Stimulated activated CD8-positive, alpha-beta memory T cell treated with anti-CD3 and anti-CD28 coated beads, Interleukin-4, amount 100 ng/mL, for 1 hour (primary cell): Measurements from ENCODE around the gene INSYN1.
"Not testable (repeated sequence)": the region's sequence is repeated elsewhere in the genome, so short reads cannot be mapped to it uniquely, and the experiment has no call there.

ENCODE experiments used
- DNase-seq, 2 donors: peaks; one replicate each; pipeline ENCODE4 v3.0.0-alpha.2; 2020; ENCODE audit warnings: low read depth in 2 of 2, low spot score in 1 of 2

INSYN1 gene

DNA sequence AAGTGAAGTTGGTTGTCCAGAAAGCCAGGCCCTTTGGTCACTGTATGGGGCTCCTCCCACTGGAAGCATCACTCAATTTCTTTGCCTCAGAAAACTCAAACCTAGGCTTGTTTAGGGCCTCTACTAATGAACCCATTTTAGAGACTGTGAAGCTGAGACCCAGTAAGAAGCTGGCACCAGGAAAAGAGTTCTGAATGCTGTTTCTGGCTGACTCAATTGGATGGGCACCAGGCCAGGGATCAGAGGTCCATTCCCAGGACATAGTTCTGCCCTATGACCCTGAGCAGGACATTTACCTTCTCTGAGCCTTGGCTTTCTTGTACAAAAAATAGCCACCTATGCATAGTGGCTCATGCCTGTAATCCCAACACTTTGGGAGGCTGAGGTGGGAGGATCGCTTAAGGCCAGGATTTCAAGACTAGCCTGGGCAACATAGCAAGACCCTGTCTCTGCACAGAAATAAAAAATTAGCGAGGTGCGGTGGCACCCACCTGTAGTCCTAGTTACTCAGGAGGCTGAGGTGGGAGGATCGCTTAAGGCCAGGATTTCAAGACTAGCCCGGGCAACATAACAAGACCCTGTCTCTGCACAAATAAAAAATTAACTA is 38.4 kb downstream of the INSYN1 start:
- no peak for DNase-seq

DNA sequence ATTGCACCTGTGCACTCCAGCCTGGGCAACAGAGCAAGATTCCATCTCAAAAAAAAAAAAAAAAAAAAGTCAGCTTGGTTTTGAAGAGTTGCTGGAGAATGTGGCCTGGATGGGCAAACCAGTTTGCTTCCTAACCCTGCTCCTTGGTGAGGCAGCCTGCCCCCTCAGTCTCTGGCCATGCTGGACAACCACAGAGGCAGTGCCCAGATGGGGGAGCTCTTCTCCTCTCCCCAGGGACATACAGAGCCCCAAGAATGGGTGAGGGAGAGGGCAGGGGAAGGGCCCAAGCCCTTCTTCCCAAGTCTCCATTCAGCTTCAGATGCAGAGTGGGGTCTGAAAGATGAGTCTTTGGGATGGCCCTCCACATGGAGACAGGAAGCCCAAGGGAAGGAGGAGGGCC is 41.0 kb downstream of the INSYN1 start:
- DNase-seq = no peak

DNA sequence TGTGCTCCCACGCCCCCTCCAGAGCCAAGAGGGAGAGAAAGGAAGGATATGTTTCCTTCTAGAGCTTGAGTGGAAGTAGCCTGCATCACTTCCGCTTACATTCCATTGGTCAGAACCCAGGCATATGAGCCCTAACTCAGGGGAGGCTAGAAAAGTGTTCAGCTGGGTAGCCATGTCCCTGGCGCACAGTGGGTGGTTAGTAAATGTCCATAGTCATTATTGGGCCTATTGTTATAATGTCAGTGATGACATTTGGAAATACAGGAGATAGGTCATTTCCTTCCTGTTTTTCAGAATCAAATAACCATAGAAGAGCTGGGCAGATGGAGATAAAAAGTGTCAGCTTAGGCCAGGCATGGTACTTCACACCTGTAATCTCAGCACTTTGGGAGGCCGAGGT is 41.6 kb downstream of the INSYN1 start:
- no peak for DNase-seq

DNA sequence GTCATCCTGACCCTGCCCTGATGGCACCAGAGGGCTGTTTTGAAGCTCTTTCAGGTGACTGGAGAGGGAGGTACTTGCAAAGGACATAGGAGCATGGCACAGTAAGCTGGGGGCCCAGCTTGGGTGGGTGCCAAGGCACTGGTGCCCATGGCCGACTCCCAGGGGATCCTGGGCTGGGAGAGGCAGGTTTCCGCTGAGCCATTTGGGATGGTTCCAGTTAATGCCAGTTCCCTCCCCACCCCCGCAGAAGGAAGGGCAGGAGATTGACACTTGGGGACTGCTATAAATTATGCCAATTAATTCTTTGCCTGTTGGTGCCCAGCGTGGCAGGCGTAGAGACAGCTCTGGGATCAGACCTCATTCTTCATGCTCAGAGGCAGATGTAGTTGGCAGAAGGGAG is 42.8 kb downstream of the INSYN1 start:
- DNase-seq = no peak

DNA sequence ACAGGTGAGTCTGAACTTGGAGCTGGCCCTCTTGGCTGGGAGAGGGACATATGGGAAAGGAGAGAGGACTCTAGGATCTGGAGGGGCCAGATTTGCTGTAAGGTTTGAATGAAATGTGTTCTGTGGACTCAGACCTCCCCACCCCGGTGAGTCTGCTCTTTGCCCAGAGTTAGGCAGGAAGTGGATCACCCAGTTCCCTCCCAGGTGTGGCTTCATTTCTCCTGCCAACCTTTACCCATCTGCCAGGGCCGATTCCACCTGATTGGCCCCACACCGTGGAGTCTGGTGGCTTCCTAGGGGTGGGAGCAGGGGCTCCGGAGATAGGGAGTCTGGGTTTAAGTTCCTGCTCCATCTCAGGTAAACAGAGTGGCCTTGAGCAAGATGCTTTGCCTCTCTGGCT is 43.5 kb downstream of the INSYN1 start:
- DNase-seq = no peak

DNA sequence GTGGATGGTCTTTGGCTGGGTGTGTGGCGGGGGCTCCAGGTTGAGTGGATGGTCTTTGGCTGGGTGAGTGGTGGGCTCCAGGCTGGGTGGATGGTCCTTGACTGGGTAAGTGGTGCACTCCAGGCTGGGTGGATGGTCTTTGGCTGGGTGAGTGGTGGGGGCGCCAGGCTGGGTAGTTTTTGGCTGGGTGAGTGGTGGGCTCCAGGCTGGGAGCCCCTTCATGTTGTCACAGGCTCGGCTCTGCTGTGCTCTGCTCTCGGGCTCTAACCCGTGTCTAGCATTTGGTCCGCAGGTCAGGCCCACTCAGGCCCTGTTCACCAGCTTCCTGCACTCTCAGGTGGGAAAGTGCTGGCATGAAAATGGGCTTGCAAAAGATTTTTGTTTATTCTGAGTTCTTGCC is 43.9 kb downstream of the INSYN1 start:
- no peak for DNase-seq

DNA sequence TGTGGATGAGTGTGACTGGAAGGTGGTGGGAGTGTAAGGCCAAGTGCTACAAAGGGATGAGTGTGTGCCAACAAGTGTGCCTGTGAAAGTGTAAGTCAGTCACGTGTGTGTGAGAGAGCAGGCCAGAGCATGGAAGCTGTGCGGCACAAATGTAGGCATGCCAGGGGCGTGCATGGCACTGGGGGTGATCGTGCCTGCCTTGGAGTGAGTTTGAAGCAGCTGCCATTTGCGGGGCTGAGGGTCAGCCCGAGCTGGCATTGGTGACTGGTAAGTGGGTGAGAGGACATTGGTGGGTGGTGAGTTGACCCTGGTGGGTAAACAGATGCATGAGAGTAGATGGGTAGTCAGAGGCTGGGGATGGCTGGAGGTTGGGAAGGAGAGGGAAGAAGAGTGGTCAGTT is 44.5 kb downstream of the INSYN1 start:
- no peak for DNase-seq

DNA sequence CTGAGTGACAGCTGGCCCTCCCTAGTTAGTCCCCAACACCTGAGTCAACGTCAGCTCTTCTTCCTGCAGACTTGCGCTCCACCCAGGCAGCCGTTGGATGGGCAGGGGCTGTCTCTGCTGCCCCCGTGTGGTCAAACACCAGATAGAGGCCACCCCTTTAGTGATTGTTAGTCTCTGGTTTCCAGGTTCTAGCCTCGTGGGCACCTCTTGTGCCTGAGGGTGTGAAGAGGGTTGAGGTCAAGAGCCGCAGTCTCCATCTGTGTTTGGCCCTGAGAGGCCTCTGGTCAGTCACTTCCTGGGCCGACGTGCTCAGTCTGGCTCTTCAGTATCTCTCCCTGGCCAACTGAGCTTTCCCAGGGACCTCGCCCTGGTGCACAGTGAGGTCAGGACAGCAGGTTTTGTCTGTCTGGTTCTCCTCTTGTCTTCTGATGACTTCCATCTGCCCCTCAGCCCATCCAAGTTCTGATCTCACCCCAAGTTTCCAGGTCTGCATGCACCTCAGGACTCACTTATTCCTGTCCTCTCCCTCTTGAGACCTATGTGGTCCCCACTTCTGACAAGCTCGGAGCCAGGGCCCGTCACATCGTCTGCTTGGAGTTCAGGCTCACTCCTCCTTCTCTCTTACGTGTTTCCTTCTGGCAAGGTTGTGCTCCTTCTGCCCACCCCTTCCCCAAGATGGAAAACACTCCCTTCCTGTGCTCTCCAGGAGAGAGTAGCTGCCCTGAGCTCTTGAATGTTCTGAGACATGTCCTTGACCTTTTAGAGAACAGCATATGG is 48.1 kb downstream of the INSYN1 start:
- DNase-seq = peak in 1 of 2 donors; percentile 37

DNA sequence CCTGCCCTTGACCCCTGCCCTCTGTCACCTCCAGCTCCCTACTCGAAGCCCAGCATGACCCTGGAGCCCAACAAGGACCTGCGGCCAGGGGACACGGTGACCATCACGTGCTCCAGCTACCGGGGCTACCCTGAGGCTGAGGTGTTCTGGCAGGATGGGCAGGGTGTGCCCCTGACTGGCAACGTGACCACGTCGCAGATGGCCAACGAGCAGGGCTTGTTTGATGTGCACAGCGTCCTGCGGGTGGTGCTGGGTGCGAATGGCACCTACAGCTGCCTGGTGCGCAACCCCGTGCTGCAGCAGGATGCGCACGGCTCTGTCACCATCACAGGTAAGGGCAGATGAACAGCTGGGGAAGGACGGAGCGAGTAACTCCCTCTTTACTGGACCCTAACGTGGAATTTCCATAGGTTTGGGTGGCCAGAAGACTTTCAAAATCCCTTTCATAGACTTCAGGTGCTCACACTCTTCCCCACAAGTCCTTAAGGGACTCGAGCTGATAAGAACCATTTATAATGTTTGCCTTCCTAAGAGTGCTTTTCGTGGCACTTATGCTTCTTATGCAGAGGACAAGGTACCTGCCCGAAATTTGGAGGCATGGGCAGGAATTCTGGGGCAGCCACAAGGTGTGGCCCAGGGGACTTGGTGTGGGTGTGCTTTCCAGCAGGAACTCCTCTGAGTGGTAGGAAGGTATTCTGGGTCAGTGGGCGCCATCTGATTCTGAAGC is 48.8 kb downstream of the INSYN1 start:
- not testable (repeated sequence) for DNase-seq

DNA sequence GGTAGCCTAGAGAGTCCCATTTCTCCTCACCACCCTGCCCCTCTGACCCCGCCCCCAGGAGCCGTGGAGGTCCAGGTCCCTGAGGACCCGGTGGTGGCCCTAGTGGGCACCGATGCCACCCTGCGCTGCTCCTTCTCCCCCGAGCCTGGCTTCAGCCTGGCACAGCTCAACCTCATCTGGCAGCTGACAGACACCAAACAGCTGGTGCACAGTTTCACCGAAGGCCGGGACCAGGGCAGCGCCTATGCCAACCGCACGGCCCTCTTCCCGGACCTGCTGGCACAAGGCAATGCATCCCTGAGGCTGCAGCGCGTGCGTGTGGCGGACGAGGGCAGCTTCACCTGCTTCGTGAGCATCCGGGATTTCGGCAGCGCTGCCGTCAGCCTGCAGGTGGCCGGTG is 49.5 kb downstream of the INSYN1 start:
- DNase-seq = not testable (repeated sequence)

DNA sequence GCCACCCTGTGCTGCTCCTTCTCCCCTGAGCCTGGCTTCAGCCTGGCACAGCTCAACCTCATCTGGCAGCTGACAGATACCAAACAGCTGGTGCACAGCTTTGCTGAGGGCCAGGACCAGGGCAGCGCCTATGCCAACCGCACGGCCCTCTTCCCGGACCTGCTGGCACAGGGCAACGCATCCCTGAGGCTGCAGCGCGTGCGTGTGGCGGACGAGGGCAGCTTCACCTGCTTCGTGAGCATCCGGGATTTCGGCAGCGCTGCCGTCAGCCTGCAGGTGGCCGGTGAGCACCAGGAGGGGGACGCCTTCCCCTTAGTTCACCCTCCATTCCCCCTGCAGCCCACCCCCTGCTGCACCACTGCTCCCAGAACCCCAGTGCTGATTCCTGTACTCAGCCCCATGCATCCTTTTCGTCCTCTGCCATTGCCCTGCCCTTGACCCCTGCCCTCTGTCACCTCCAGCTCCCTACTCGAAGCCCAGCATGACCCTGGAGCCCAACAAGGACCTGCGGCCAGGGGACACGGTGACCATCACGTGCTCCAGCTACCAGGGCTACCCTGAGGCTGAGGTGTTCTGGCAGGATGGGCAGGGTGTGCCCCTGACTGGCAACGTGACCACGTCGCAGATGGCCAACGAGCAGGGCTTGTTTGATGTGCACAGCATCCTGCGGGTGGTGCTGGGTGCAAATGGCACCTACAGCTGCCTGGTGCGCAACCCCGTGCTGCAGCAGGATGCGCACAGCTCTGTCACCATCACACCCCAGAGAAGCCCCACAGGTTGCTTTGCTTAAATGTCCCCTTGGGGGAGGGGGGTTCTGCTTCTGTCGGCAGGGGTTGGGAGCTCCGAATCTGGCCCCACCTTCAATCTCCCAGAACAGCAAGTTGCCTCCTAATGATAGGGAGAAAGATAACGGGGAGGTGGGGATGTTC is 50.6 kb downstream of the INSYN1 start:
- not testable (repeated sequence) for DNase-seq

DNA sequence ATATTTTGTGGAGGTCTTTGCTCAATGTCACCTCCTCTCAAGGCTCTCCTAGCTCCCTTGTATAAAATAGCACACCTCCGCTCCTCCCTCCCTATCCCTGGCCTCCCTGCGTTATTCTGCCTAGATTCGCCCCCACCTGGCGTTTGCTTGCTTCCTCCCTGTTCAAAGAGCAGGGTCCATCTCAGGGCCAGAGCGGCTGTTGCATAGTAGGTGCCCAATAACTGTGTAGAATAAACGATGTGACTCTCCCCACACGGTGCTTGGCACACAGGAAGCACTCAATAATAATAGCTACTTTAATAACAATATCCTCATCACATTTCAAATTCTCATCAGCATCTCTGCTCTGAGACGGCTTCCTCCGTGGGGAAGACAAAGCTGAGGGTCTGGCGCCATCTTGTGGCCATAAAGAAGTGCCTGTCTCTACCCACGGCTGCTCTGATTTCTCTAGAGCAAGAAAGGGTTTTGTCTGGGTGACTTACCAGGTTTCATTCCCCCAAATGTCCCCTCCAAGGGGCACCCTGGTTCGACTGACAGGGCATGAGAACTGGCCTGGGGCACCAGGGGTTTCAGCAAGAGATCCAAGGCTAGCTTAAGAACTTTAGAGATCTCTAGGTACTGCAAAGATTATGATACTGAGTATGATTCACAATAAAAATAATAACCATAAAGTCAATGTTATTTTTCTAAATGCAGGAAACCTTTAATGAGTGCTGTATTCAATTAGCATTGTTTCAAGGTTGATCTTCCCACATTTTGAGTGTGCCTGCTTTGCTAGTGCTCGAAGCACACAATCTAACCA is 52.9 kb downstream of the INSYN1 start:
- peak; percentile 42 to 60 for DNase-seq

DNA sequence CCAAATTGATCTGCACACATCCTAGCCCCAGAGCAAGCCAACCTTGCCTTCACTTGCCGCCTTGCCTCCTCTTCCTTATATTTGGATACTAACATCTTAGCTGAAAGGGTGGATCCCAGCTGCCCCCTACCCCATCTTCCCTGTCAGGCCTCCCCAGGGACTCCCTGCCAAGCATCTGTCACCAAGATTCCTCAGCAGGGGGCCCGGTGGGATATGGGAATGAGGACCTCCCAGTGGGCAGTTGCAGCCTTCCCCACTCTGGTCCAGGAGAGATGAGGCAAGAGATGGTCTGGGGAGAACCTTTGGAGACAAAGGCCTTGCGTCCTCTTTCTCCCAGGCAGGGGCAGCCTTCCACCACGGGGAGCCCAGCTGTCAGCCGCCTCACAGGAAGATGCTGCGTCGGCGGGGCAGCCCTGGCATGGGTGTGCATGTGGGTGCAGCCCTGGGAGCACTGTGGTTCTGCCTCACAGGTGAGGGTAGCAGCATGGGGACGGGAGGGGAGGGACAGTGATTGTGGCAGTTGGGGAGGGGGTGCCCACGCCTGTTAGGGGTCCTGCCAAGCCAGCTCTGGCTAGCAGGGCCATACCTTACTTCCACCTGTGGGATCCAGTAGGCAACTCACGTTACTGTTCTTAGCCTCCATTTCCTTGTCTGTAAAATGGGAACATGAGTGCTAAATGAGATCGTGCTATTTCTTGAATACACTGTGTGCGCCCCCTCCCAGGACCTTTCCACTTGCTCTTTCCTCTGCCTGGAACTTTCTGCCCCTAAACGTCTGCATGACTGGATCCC is 53.7 kb downstream of the INSYN1 start:
- no peak for DNase-seq

DNA sequence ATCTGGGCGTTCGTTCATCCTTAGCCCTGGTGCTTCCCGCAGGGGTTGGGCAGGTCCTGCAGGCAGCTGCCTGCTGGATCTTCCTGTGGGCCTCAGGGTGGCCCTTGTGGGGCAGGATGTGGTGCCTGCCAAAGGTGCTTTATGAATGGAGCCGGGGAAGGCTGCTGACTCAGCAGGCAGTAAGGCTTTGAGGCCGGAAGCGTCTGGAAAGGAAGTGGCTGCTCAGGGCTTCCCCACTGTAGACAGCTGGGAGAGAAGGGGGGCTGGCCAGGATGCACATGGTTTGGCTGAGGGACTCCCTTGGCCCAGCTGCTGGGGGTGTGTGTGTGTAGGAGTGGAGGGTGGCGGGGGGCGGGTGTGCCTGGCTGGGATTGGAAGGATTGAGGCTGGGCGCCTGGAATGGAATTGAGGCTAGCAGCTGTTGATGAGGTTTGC is 56.1 kb downstream of the INSYN1 start:
- DNase-seq = peak; percentile 27 to 43

DNA sequence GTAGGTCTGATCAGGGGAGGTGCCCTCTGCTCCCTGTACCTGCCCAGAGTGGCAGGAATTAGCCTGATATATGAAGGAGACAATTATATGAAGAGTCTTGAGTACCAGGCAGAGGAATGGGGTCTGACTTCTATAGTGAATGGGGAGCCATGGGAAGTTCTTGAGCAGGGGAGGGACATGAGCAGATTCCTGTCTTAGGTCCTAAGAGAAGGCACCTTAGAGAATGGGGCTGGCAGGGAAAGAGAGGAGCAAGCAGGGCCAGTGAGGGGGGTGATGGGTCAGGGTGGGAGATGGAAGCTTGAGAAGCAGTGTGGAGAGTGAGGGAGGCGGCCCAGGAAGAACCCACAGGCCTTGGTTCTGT is 56.5 kb downstream of the INSYN1 start:
- no peak for DNase-seq

DNA sequence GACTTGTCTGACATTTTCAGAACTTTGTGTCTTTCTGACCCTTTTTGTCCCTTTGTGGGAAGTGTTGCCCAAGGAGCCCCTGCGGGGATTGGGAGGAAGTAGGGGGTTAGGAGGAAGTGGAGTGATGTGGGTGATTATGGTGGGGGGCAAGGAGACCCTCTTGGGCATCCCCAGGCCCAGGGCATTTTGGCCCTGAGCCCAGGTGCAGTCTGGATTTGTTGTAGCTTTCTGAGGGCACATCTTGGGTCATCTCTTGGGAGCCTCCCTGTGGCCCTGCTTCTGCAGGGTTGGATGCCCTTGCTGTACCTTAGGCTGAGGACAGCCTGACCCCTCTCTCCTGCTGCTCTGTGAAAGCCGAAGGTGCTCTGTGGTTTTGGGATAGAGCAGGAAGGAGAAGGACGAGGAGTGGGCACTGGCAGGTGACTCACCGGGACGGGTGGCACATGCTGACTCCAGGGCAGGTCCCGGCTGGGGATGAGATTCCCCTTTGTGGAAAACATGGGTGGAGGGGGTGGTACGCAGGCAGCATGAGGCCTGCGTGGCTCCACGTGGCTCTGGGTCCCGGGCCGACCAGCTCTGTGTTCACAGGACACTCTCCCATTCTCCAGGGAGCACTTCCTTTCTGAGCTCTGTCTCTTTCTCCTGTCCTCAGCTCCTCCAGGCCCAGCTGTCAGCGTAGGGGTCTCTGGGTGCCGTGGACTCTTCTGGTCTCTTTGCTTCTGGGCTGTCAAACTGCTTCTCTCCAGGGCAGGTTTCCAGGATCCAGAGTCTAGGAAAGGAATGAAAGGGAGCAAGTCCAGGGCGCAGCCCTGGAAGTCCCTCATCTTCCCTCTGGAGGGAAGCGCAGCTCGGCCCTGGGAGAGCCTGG is 57.1 kb downstream of the INSYN1 start:
- no peak for DNase-seq

DNA sequence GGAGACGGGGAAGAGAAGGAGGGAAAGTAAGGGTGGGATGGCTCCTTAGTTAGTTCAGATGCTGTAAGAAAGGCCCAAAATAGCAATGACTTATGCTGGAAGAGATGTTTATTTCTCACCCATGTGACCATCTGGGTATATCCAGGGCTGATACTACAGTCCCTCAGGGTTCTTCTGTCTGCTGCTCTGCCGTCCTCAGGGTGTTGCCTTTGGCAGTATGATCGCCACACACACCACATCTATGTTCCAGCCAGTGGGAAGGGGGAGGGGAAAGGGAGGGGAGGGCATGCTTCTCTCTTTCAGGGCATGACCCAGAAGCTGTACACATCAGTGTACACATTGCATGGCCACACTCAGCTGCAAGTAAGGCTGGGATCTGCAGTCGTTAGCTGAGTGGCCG is 58.7 kb downstream of the INSYN1 start:
- no peak for DNase-seq

DNA sequence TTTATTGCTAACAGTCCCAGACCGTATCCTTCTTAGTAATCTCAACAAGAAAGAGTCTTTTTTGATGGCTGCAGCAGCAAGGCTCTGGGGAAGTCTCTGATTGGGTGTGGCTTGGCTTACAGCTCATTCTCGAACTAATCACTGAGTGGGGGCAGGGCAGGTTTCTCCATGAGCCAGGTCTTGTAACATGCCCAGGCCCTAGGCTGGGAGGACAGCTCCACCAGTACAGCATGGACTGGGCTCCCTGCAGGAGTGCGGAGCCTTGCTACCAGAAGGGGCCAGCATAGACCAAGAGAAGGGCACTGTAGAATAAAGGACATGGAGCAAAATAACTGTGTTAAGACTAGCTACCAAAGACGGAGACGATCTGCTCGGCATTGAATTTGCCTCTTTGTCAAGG is 61.8 kb downstream of the INSYN1 start:
- DNase-seq = no peak

DNA sequence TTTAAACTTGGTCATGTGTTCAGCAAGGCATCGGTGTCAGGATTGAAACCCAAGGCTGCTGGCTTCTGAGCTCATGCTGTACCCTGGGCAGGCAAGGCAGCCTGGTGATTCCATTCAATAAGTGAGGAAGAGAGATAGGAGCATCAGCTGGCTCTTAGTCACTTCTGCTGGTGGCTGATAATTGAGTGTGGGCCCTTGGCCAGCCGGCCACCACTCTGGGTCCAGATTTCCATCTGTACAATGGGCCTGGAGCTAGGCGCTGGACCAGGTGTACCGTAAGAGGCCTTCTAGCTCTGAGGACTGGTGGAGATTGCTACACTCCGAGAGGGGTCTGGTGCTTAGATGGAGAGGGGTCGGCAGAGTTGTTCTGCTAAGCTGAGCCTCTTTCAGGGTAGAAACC is 64.7 kb downstream of the INSYN1 start:
- no peak for DNase-seq
